B cell (primary cell): ENCODE data around the gene ASTN2. TPM values are rescaled to one million over a fixed set of nuclear protein-coding genes. Genes with fewer than 3 reads are reported as not detected.

Experiments
- ATAC-seq: fragments of 200-7000 bp; cut with Tn5 transposase; one replicate; pipeline ENCODE4 v1.10.0; 2021; ENCODE audit warnings: low read depth, mild to moderate bottlenecking, moderate number of reproducible peaks, moderate library complexity
- CTCF ChIA-PET: fragments of 350-600 bp; sonication (Branson Sonifier 250); formaldehyde crosslinking; loops from one replicate; lab custom pipeline; 2021; ENCODE audit warnings: antibody characterized with exemption, inconsistent platforms; lab: Charles Lee
- POLR2A ChIA-PET: fragments of 350-600 bp; sonication (Branson Sonifier 250); formaldehyde crosslinking; loops from one replicate; lab custom pipeline; 2021; ENCODE audit warnings: antibody characterized with exemption; lab: Charles Lee
- DNase-seq: peaks from one replicate; pipeline ENCODE4 v3.0.0; 2013
- H2AFZ ChIP-seq: 2 replicates; pipeline ENCODE4 v1.6.1; 2012; ENCODE audit warnings: mild to moderate bottlenecking, low read depth, low read length; ENCODE audit not compliant: insufficient read depth, poor library complexity, severe bottlenecking
- H3K27ac ChIP-seq, 2 donors: 1 replicate in 1 of 2; 2 replicates in 1 of 2; pipeline ENCODE4 v1.5.1; 2012 to 2013; ENCODE audit warnings: low read length in 2 of 2, mild to moderate bottlenecking in 2 of 2, moderate library complexity in 1 of 2
- H3K27me3 ChIP-seq, 4 experiments: fragments of 200-600 bp in 1 of 4; sonication (generic) in 1 of 4; replicated peaks in 1 of 4; 1 replicate in 2 of 4; 2 replicates in 2 of 4; pipeline versions ENCODE4 v1.6.1 to v1.7.0; 2013 to 2016; ENCODE audit warnings: low read length in 3 of 4, mild to moderate bottlenecking in 2 of 4, mixed read lengths in 1 of 4, moderate library complexity in 1 of 4; ENCODE audit not compliant: insufficient read depth in 4 of 4, control insufficient read depth in 3 of 4; ENCODE audit errors: control extremely low read depth in 1 of 4
- H3K36me3 ChIP-seq, 2 experiments: replicated peaks in 1 of 2; 1 replicate in 1 of 2; 2 replicates in 1 of 2; pipeline versions ENCODE4 v1.6.1 to v1.7.1; 2013; ENCODE audit warnings: low read length in 1 of 2; ENCODE audit not compliant: insufficient read depth in 2 of 2, control insufficient read depth in 1 of 2; ENCODE audit errors: control extremely low read depth in 1 of 2, extremely low read depth in 1 of 2
- H3K4me1 ChIP-seq, 2 donors: fragments of 200-600 bp in 1 of 2; sonication (generic) in 1 of 2; 1 replicate in 1 of 2; 2 replicates in 1 of 2; pipeline versions ENCODE4 v1.5.1 to v1.6.1; 2013 to 2017; ENCODE audit warnings: low read length in 2 of 2; ENCODE audit not compliant: control insufficient read depth in 2 of 2, insufficient read depth in 2 of 2
- H3K4me2 ChIP-seq: replicated peaks from 2 replicates; pipeline ENCODE3; 2012; ENCODE audit warnings: mild to moderate bottlenecking, low read depth, low read length; ENCODE audit not compliant: poor library complexity, severe bottlenecking
- H3K4me3 ChIP-seq, 5 experiments: fragments of 200-600 bp in 1 of 5; sonication (generic) in 1 of 5; 1 replicate in 3 of 5; 2 replicates in 2 of 5; pipeline versions ENCODE4 v1.5.1 to v1.7.0; 2011 to 2016; ENCODE audit warnings: low read length in 4 of 5, mild to moderate bottlenecking in 4 of 5, low read depth in 2 of 5, control low read depth in 1 of 5, moderate library complexity in 1 of 5; ENCODE audit not compliant: insufficient read depth in 1 of 5; ENCODE audit errors: control extremely low read depth in 1 of 5, extremely low read depth in 1 of 5
- H3K79me2 ChIP-seq: fragments of 200-600 bp; sonication (generic); one replicate; pipeline ENCODE4 v1.6.0; 2016; ENCODE audit warnings: low read length; ENCODE audit not compliant: control insufficient read depth, insufficient read depth
- H3K9ac ChIP-seq: fragments of 200-600 bp; sonication (generic); 2 replicates; pipeline ENCODE4 v1.6.1; 2017; ENCODE audit warnings: mild to moderate bottlenecking, low read length, moderate library complexity
- H3K9me3 ChIP-seq, 3 donors: one replicate each; pipeline versions ENCODE4 v1.6.1 to v1.7.1; 2013; ENCODE audit warnings: low read length in 2 of 3; ENCODE audit not compliant: control insufficient read depth in 2 of 3, insufficient read depth in 1 of 3; ENCODE audit errors: control extremely low read depth in 1 of 3
- H4K20me1 ChIP-seq: 2 replicates; pipeline ENCODE4 v1.6.0; 2012; ENCODE audit warnings: mild to moderate bottlenecking, low read length; ENCODE audit not compliant: insufficient read depth, control insufficient read depth, poor library complexity, severe bottlenecking
- H3K27ac Mint-ChIP-seq: one replicate; pipeline ENCODE4 v1.8.0; 2021; ENCODE audit warnings: mixed read lengths
- H3K27me3 Mint-ChIP-seq: one replicate; pipeline ENCODE4 v1.8.0; 2021; ENCODE audit warnings: mixed read lengths
- H3K4me1 Mint-ChIP-seq: one replicate; pipeline ENCODE4 v1.8.0; 2021; ENCODE audit warnings: mixed read lengths
- H3K4me3 Mint-ChIP-seq: one replicate; pipeline ENCODE4 v1.8.0; 2021; ENCODE audit warnings: mixed read lengths
- H3K9me3 Mint-ChIP-seq: one replicate; pipeline ENCODE4 v1.8.0; 2022; ENCODE audit warnings: mixed read lengths; ENCODE audit not compliant: insufficient read depth
- EZH2 ChIP-seq: IDR thresholded peaks from 2 replicates; pipeline ENCODE4 v1.6.1; 2012; ENCODE audit warnings: borderline replicate concordance, low read depth, mild to moderate bottlenecking, moderate library complexity, low read length; ENCODE audit not compliant: insufficient read depth, poor library complexity, severe bottlenecking
- WGBS: methylation state at CpG from one replicate; pipeline ENCODE4 v1.1.5; 2013; ENCODE audit warnings: missing lambda C conversion rate; ENCODE audit not compliant: insufficient coverage; 5-methylcytosine and 5-hydroxymethylcytosine counted together
- intact Hi-C: fragments of 100-400 bp; cut with micrococcal nuclease; formaldehyde crosslinking; loops from one replicate; pipeline ENCODE4 v1.10.0; 2022
- polyA plus RNA-seq: library from polyadenylated mRNA; depleted of rRNA; stranded (reverse); fragments of >200 nt; gene quantifications from 2 replicates; pipeline ENCODE4 v1.2.3, GENCODE V29; 2012
- total RNA-seq, 2 donors: library from RNA; stranded (reverse); fragments of 120-200 nt in 1 of 2; gene quantifications; 1 replicate in 1 of 2; 2 replicates in 1 of 2; pipeline versions ENCODE4 v1.2.3 to v1.2.4, GENCODE V29; 2013 to 2022
- TF ChIP-seq, protein P1 (sequence below): fragments of 200-600 bp; IDR thresholded peaks from one replicate; pipeline ENCODE4 v1.8.0; 2022; ENCODE audit warnings: antibody characterized with exemption, mild to moderate bottlenecking

The ASTN2 gene
- total and polyA plus RNA-seq, 2 donors (not counting 1 experiment from before 2014, with no cell fraction given) = 1.2 to 3.6 TPM

DNA sequence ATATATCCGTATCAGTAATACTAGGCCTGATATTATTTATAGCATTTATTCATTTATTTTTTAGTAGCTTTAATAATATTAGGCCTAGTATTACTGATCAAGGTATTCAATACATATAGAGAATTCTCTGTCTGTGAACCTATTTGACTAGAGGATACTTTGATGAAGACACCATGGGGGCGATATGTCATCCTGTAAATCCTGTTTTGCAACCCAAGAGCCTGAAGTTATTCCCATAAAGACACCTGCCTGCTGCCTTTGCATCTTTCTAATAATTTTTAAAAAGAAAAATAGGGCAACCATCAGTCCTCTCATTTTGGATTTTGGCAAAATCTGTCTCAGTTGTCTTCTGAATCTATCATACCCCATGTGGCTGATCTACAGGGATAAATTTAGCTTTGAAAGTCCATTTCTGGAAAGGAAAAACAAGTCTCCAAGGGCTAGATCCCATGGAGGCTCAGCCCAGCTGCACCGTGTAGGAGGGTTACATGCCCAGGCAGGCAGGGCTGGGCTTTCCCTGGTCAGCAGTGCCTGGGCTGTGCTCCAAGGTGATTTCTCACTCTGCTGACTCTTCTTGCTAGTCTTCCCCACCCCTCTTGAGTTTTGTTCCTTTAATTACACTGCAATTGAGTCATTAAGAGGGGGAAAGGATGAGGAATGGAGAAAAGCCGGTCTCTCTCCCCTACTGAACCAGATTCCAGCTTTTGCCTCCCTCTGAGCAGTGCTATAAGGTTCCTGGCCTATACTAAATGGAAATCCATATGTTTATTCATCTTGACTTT lies 558.8 kb downstream of the ASTN2 start:
- Histone ChIP-seq H3K4me1 (no peaks in the 10 kb centered on the region), H3K27me3 (no peaks in the 10 kb centered on the region), H3K79me2 (no peaks in the 10 kb centered on the region), H3K27ac (no peak overlapping the region), H3K36me3 (no peaks in the 10 kb centered on the region), H3K9me3 (no peaks in the 10 kb centered on the region), H3K4me2 (no peak overlapping the region), H3K4me3 (no peak overlapping the region), H2AFZ (no peak overlapping the region), H3K9ac (no peak overlapping the region), H4K20me1 (no peaks in the 10 kb centered on the region)
- H3K4me1 Mint-ChIP-seq = peaks cover 5% of the 10 kb centered on the region
- ATAC-seq (no peak), DNase-seq (no peak)
- POLR2A ChIA-PET = no interaction called here
- peaks cover 8% of the 10 kb centered on the region for H3K27me3 Mint-ChIP-seq
- intact Hi-C loops = no loop called here
- TF ChIP-seq EZH2 = no peak
- TF ChIP-seq, protein P1, sequence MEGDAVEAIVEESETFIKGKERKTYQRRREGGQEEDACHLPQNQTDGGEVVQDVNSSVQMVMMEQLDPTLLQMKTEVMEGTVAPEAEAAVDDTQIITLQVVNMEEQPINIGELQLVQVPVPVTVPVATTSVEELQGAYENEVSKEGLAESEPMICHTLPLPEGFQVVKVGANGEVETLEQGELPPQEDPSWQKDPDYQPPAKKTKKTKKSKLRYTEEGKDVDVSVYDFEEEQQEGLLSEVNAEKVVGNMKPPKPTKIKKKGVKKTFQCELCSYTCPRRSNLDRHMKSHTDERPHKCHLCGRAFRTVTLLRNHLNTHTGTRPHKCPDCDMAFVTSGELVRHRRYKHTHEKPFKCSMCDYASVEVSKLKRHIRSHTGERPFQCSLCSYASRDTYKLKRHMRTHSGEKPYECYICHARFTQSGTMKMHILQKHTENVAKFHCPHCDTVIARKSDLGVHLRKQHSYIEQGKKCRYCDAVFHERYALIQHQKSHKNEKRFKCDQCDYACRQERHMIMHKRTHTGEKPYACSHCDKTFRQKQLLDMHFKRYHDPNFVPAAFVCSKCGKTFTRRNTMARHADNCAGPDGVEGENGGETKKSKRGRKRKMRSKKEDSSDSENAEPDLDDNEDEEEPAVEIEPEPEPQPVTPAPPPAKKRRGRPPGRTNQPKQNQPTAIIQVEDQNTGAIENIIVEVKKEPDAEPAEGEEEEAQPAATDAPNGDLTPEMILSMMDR = no peak
- CTCF ChIA-PET = no interaction called here
- H3K27ac Mint-ChIP-seq = no peak overlapping the region
- WGBS = 100% methylated on average over 1 of the region's 4 CpGs
- no peaks in the 10 kb centered on the region for H3K9me3 Mint-ChIP-seq
- no peak overlapping the region for H3K4me3 Mint-ChIP-seq

DNA sequence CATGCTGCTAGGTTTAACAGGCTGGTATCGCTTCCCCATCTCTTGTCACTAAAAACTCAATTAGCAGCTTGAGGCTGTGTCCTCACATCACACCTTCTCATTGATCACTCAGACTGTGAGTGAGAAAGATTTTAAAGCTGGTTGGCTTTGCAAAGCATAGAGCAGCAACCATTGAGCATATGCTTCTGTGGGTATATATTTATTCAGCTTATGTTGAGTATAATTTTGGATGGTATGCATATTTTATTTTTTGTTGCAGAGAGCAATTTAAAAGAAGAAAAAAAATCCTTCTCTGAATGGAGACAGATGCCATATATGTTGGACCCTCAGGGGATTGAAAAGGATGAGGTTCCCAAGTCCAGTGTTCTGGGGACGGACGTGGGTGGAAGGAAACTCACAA lies 565.1 kb downstream of the ASTN2 start:
- Histone ChIP-seq H3K4me3 (no peak overlapping the region), H2AFZ (no peak overlapping the region), H3K4me1 (no peaks in the 10 kb centered on the region), H3K9ac (no peak overlapping the region), H3K9me3 (no peaks in the 10 kb centered on the region), H3K27ac (no peak overlapping the region), H3K4me2 (no peak overlapping the region), H3K27me3 (no peaks in the 10 kb centered on the region), H3K79me2 (no peaks in the 10 kb centered on the region), H4K20me1 (no peaks in the 10 kb centered on the region), H3K36me3 (no peaks in the 10 kb centered on the region)
- Mint-ChIP-seq H3K27ac (no peak overlapping the region), H3K9me3 (no peaks in the 10 kb centered on the region), H3K27me3 (no peaks in the 10 kb centered on the region), H3K4me3 (no peak overlapping the region), H3K4me1 (no peaks in the 10 kb centered on the region)
- ChIA-PET POLR2A (no interaction called here), CTCF (interaction anchor here (1.2 kb wide), 1 partner anchor 12 kb away, joined by 3 read pairs; no protein-coding TSS in a partner anchor)
- DNase-seq = no peak
- TF ChIP-seq, protein P1 = no peak
- no peak for TF ChIP-seq EZH2
- no peak for ATAC-seq
- 83% methylated on average over 2 of the region's 3 CpGs for WGBS
- intact Hi-C loops = no loop called here
